IPS DF 6.9 (cell line): Measurements from ENCODE around the gene NES.
"Not testable (repeated sequence)": the region's sequence is repeated elsewhere in the genome, so short reads cannot be mapped to it uniquely, and the experiment has no call there.

Experiments used
- DNase-seq: peaks from one replicate; pipeline ENCODE4 v3.0.0-alpha.2; 2013; ENCODE audit warnings: low read depth, low spot score
- H3K27ac ChIP-seq: one replicate; pipeline ENCODE4 v1.5.1; 2013; ENCODE audit warnings: low read length, control low read depth
- H3K27me3 ChIP-seq: 2 replicates; pipeline ENCODE4 v1.6.1; 2013; ENCODE audit warnings: mild to moderate bottlenecking, low read length; ENCODE audit not compliant: control insufficient read depth, insufficient read depth
- H3K36me3 ChIP-seq: 2 replicates; pipeline ENCODE4 v1.6.1; 2013; ENCODE audit warnings: low read length; ENCODE audit not compliant: control insufficient read depth, insufficient read depth
- H3K4me1 ChIP-seq: 2 replicates; pipeline ENCODE4 v1.6.1; 2013; ENCODE audit warnings: low read length; ENCODE audit not compliant: control insufficient read depth, insufficient read depth
- H3K4me3 ChIP-seq: 2 replicates; pipeline ENCODE4 v1.5.1; 2013; ENCODE audit warnings: mild to moderate bottlenecking, low read length
- H3K9me3 ChIP-seq: 2 replicates; pipeline ENCODE4 v1.6.1; 2013; ENCODE audit warnings: low read length, inconsistent platforms; ENCODE audit not compliant: control insufficient read depth, insufficient read depth
- WGBS: extraction: QIAGEN DNeasy Blood & Tissue Kit; methylation state at CpG from one replicate; pipeline ENCODE4 v1.1.7; 2013; ENCODE audit warnings: mixed read lengths, missing lambda C conversion rate; ENCODE audit not compliant: insufficient read length, insufficient coverage; 5-methylcytosine and 5-hydroxymethylcytosine counted together

Gene NES

GRCh38 chr1:156643778-156644092, 33.5 kb downstream of the NES start:
- no peak for DNase-seq
- no peaks in the 10 kb centered on the region for H3K9me3 ChIP-seq
- no peak overlapping the region for H3K4me3 ChIP-seq
- 0 out of 2 replicates have a peak, but pooled peaks cover 3% of the 10 kb centered on the region for H3K4me1 ChIP-seq
- peaks cover 17% of the 10 kb centered on the region; the same call in 1 of the 2 replicates for H3K27me3 ChIP-seq
- no CpG with 5 or more reads among the region's 7 CpGs for WGBS
- no peaks in the 10 kb centered on the region for H3K36me3 ChIP-seq
- H3K27ac ChIP-seq = no peak overlapping the region

- Histone ChIP-seq H3K36me3 (no peaks in the 10 kb centered on the region), H3K9me3 (no peaks in the 10 kb centered on the region), H3K27ac (no peak overlapping the region), H3K4me1 (0 out of 2 replicates have a peak, but pooled peaks cover 3% of the 10 kb centered on the region), H3K4me3 (no peak overlapping the region), H3K27me3 (peaks cover 17% of the 10 kb centered on the region; the same call in 1 of the 2 replicates)
- no CpG with 5 or more reads among the region's 7 CpGs for WGBS
- DNase-seq = no peak
Observed at GRCh38 chr1:156643049-156643777, 34.0 kb downstream of the NES start.

- no CpG with 5 or more reads among the region's 40 CpGs for WGBS
- peaks cover 17% of the 10 kb centered on the region; the same call in 1 of the 2 replicates for H3K27me3 ChIP-seq
- 0 out of 2 replicates have a peak, but pooled peaks cover 3% of the 10 kb centered on the region for H3K4me1 ChIP-seq
- no peak for DNase-seq
- H3K9me3 ChIP-seq = no peaks in the 10 kb centered on the region
- H3K4me3 ChIP-seq = peak overlapping the region; percentile 38; the same call in 1 of the 2 replicates
- H3K36me3 ChIP-seq = no peaks in the 10 kb centered on the region
- H3K27ac ChIP-seq = no peak overlapping the region
Observed at GRCh38 chr1:156642265-156643048, 34.8 kb downstream of the NES start.

DNA sequence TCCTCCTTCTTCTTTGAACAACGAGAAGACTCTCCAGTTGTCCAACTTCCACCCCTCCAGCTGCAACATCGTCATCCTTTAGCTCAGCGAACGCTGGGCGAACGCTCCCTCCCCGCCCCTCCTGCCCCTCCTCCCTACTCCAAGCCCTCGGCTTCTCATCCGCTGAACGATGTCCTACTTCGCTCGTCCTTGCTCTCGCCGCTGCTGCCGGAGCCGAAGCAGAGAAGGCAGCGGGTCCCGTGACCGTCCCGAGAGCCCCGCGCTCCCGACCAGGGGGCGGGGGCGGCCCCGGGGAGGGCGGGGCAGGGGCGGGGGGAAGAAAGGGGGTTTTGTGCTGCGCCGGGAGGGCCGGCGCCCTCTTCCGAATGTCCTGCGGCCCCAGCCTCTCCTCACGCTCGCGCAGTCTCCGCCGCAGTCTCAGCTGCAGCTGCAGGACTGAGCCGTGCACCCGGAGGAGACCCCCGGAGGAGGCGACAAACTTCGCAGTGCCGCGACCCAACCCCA, 35.4 kb downstream of the NES start, which contains the start of gene BCAN:
TSS of gene BCAN (plus strand) at position 357 of the 504 bp plus-strand sequence. CDS start 3,938 bp downstream, outside the sequence.
- no peak within 1 kb of the TSS for H3K27ac ChIP-seq
- H3K36me3 ChIP-seq = no peaks in the 10 kb centered on the region
- H3K4me3 ChIP-seq = peak within 1 kb of the TSS; percentile 38; the same call in 1 of the 2 replicates
- 0 out of 2 replicates have a peak, but pooled peaks cover 3% of the 10 kb centered on the region for H3K4me1 ChIP-seq
- H3K27me3 ChIP-seq = peaks cover 17% of the 10 kb centered on the region; the same call in 1 of the 2 replicates
- no CpG with 5 or more reads among the region's 46 CpGs for WGBS
- no peak for DNase-seq
- no peaks in the 10 kb centered on the region for H3K9me3 ChIP-seq

- Histone ChIP-seq H3K4me1 (0 out of 2 replicates have a peak, but pooled peaks cover 3% of the 10 kb centered on the region), H3K36me3 (no peaks in the 10 kb centered on the region), H3K27ac (no peak overlapping the region), H3K27me3 (peaks cover 17% of the 10 kb centered on the region; the same call in 1 of the 2 replicates), H3K4me3 (no peak overlapping the region; the same call in 1 of the 2 replicates), H3K9me3 (no peaks in the 10 kb centered on the region)
- no CpG with 5 or more reads among the region's 6 CpGs for WGBS
- no peak for DNase-seq
Observed at GRCh38 chr1:156640842-156641706, 36.1 kb downstream of the NES start.

- Histone ChIP-seq H3K9me3 (no peaks in the 10 kb centered on the region), H3K27me3 (peaks cover 17% of the 10 kb centered on the region; the same call in 1 of the 2 replicates), H3K27ac (no peak overlapping the region), H3K4me1 (0 out of 2 replicates have a peak, but pooled peaks cover 3% of the 10 kb centered on the region), H3K36me3 (no peaks in the 10 kb centered on the region), H3K4me3 (no peak overlapping the region)
- DNase-seq = no peak
- no CpG with 5 or more reads among the region's 6 CpGs for WGBS
Observed at GRCh38 chr1:156639601-156640101, 37.6 kb downstream of the NES start.

GRCh38 chr1:156638189-156638985, 38.8 kb downstream of the NES start:
- no peak overlapping the region for H3K4me3 ChIP-seq
- no peaks in the 10 kb centered on the region for H3K9me3 ChIP-seq
- no peak overlapping the region for H3K27ac ChIP-seq
- DNase-seq = no peak
- H3K36me3 ChIP-seq = no peaks in the 10 kb centered on the region
- peaks cover 14% of the 10 kb centered on the region; the same call in 1 of the 2 replicates for H3K27me3 ChIP-seq
- WGBS = no CpG with 5 or more reads among the region's 8 CpGs
- 0 out of 2 replicates have a peak, but pooled peaks cover 3% of the 10 kb centered on the region for H3K4me1 ChIP-seq

GRCh38 chr1:156632355-156632754, 44.9 kb downstream of the NES start:
- Histone ChIP-seq H3K27me3 (no peaks in the 10 kb centered on the region), H3K4me1 (0 out of 2 replicates have a peak, but pooled peaks cover 1% of the 10 kb centered on the region), H3K9me3 (no peaks in the 10 kb centered on the region), H3K27ac (no peak overlapping the region), H3K36me3 (no peaks in the 10 kb centered on the region), H3K4me3 (no peak overlapping the region)
- no peak for DNase-seq
- WGBS = no CpG with 5 or more reads among the region's 3 CpGs

- H3K27ac ChIP-seq, H3K9me3 ChIP-seq, DNase-seq, H3K27me3 ChIP-seq, H3K4me3 ChIP-seq, H3K4me1 ChIP-seq, H3K36me3 ChIP-seq: not testable (repeated sequence)
- WGBS = no CpG with 5 or more reads among the region's 9 CpGs
Observed at GRCh38 chr1:156631152-156631551, 46.1 kb downstream of the NES start.
